ENCODE data around the gene EXD2. TPM values are rescaled to one million over a fixed set of nuclear protein-coding genes. Genes with fewer than 3 reads are reported as not detected.
A peak's percentile ranks its signal among the peaks of the same experiment; 100 is the strongest.
"Not testable (repeated sequence)": the region's sequence is repeated elsewhere in the genome, so short reads cannot be mapped to it uniquely, and the experiment has no call there.

EXD2 gene
- total RNA-seq, 4 donors from 2014 or later, result 4.6 to 52.1 (median 28.3) TPM

- Histone ChIP-seq H3K4me3 (no peak overlapping the region), H3K4me1 (no peaks in the 10 kb centered on the region), H3K27ac (peak overlapping the region; percentile 61), H3K27me3 (no peaks in the 10 kb centered on the region), H3K36me3 (no peaks in the 10 kb centered on the region), H3K9me3 (no peaks in the 10 kb centered on the region)
- TF ChIP-seq POLR2A (IDR thresholded peaks at IDR 0.05) (no peak), CTCF (IDR thresholded peaks at IDR 0.05) (peak in 3 of 4 experiments; percentile 8 to 41 (median 24))
- intact Hi-C loops (cut with DNase I; ENCODE audit: low total_unique reads), result no loop called here
- DNase-seq, result peak; percentile 71 to 80
Measured at GRCh38 chr14:69288011-69288771, 96.9 kb downstream of the EXD2 start.

- Histone ChIP-seq H3K4me3 (no peak overlapping the region), H3K27me3 (no peaks in the 10 kb centered on the region), H3K36me3 (no peaks in the 10 kb centered on the region), H3K9me3 (no peaks in the 10 kb centered on the region), H3K27ac (peak overlapping the region in 1 of 2 donors; percentile 31), H3K4me1 (no peaks in the 10 kb centered on the region)
- intact Hi-C loops (cut with DNase I; ENCODE audit: low total_unique reads), result no loop called here
- no peak for DNase-seq
- TF ChIP-seq POLR2A (IDR thresholded peaks at IDR 0.05), result no peak
- TF ChIP-seq CTCF (IDR thresholded peaks at IDR 0.05), result no peak
Measured at GRCh38 chr14:69288956-69289705, 97.8 kb downstream of the EXD2 start.

DNA sequence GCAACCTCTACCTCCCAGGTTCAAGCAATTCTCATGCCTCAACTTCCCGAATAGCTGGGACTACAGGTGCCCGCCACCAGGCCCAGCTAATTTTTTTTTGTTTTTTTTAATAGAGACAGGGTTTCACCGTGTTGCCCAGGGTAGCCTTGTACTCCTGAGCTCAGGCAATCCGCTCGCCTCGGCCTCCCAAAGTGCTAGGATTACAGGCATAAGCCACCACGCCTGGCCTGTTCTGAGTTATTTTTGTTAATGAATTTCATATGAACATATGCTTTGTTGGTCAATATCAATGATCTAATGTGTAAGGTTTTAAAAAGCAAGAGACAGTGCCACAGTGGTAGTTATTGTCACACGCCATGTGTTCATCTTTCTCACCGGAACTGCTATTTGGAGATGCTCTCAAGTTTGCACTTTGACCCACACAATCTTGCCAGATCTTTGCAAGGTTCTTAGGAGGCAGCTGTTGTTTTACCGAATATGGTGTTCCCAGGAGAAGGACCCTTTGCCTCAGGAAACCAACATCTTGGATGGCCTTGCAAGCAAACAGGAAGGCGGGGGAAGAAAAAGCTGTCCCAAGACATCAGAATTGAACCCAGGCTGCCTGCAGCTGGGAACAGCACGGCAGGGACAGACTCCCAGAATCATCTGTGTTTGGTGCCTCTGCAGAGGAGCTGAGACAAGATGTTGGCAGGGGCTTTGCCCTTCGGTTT is 98.7 kb downstream of the EXD2 start:
- Histone ChIP-seq H3K9me3 (no peaks in the 10 kb centered on the region), H3K4me3 (no peak overlapping the region), H3K36me3 (no peaks in the 10 kb centered on the region), H3K27me3 (no peaks in the 10 kb centered on the region), H3K27ac (peak overlapping the region; percentile 31 to 37), H3K4me1 (no peaks in the 10 kb centered on the region)
- DNase-seq, result no peak
- TF ChIP-seq POLR2A (IDR thresholded peaks at IDR 0.05), result no peak
- no peak for TF ChIP-seq CTCF (IDR thresholded peaks at IDR 0.05)
- intact Hi-C loops (cut with DNase I; ENCODE audit: low total_unique reads), result no loop called here

DNA sequence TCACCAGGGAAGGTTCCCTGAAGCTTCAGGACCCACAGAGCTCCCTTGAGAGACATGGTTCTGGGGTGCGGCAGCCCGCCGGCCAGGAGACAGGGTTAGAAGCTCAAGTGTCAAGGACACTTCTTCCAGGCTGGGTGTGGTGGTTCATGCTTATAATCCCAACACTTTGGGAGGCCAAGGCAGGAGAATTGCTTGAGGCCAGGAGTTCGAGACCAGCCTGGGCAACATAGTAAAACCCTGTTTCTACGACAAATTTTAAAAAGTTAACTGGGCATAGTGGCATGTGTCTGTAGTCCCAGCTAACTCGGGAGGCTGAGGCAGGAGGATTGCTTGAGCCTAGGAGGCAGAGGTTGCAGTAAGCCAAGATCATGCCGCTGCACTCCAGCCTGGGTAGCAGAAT is 99.6 kb downstream of the EXD2 start:
- H3K27ac ChIP-seq; H3K27me3 ChIP-seq; H3K36me3 ChIP-seq; H3K4me1 ChIP-seq; intact Hi-C loops (cut with DNase I; ENCODE audit: low total_unique reads); H3K4me3 ChIP-seq; H3K9me3 ChIP-seq; DNase-seq: not testable (repeated sequence)

DNA sequence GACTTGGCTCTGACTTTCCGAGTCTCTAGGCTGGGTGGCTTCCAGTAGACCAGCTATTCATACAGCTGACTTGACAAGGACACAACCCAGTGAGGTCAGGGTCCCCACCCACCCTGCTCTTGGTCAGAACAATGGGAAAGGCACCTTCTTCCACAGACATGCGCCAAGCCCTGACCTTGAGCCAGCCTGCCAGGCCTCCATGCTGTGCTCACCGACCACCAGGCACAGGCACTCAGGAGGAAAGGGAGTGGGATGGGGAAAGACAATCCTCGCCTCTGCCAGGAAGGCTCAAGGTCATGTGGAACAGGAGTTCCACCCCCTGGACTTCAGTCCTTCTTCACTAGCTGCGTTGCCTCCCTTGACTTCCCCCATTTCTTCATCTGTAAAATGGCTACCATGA is 100.1 kb downstream of the EXD2 start:
- TF ChIP-seq CTCF (IDR thresholded peaks at IDR 0.05) (no peak), POLR2A (IDR thresholded peaks at IDR 0.05) (no peak)
- Histone ChIP-seq H3K27ac (no peak overlapping the region), H3K9me3 (no peaks in the 10 kb centered on the region), H3K4me3 (no peak overlapping the region), H3K4me1 (no peaks in the 10 kb centered on the region), H3K27me3 (no peaks in the 10 kb centered on the region), H3K36me3 (no peaks in the 10 kb centered on the region)
- no peak for DNase-seq
- intact Hi-C loops (cut with DNase I; ENCODE audit: low total_unique reads), result no loop called here

Measured in uterus (tissue), 4 donors.